OCI-LY3 (cell line): ENCODE measurements around the gene TCF4.

ENCODE experiments used
- CTCF ChIP-seq: fragments of 200-600, 300-600 bp; sonication (generic); IDR thresholded peaks from 2 replicates; pipeline ENCODE4 v1.5.1; 2014; ENCODE audit warnings: antibody characterized with exemption, low read length, low read depth
- EZH2phosphoT487 ChIP-seq: fragments of 200-600 bp; shearing (Covaris generic); IDR thresholded peaks from 2 replicates; pipeline ENCODE4 v1.6.1; 2018; ENCODE audit warnings: antibody characterized with exemption, mixed run types, low read depth

- TF ChIP-seq CTCF = no peak
- no peak for TF ChIP-seq EZH2phosphoT487
Measured at GRCh38 chr18:55551227-55551626, 36.8 kb downstream of the TCF4 start.
